ENCODE data around the gene C11orf16.
A peak's percentile ranks its signal among the peaks of the same experiment; 100 is the strongest.

Gene C11orf16

DNA sequence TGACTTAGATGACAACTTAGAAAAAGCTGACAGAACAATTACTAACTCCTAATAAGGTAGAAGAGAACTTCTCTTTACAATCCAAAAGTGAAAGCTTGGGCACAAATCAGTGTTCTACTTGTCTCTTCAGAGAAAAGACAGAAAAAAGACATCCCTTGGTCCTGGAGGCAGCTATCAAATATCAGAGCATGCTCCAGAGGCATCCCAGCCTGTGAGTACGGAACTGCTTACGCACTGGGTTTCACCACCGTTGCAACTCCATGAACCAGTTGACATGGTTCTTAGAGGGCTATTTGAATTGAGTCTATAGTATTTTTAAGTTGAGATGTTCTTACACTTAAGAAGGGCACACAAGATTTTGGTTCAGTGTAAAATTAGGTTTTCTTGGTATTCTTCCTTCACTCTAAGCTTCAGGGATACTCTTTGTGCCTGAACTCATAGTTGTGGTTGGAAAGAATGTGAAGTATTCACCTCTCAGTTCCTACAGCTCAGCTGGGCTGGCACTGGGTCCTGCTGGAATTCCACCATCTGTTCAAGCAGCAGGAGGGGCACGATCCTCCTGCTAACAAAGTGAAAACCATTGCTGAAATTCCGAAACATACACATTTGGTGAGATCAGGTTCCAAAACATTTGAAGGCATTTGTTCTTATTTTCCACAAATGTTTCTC lies 15.5 kb downstream of the C11orf16 start:
- Histone ChIP-seq H3K36me3 (ENCODE audit: control insufficient read depth, insufficient read depth, low read length) (peaks cover 4% of the 10 kb centered on the region), H3K4me3 (ENCODE audit: insufficient read depth, low read depth, low read length, poor library complexity, severe bottlenecking) (no peak overlapping the region), H3K27ac (ENCODE audit: insufficient read depth, low read length, poor library complexity, severe bottlenecking) (no peak overlapping the region)

DNA sequence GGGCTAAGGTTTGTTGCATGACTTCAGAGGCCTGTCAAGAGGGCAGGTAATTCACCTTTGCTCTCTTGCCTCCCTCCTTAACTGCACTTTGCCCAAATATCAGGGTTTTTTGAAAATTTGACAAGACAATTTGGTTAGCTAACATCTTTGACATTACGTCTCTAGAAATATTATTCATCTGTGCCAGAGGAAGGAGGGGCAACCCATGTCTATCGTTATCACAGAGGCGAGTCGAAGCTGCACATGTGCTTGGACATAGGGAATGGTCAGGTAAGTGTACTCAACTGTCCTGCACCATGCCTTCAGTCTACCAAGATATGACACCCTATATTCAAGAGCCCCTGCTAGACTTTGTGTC lies 18.1 kb downstream of the C11orf16 start:
- no peaks in the 10 kb centered on the region for H3K9me3 ChIP-seq (ENCODE audit: control insufficient read depth, low read length)
- H3K36me3 ChIP-seq (ENCODE audit: control insufficient read depth, insufficient read depth, low read length), result peaks cover 4% of the 10 kb centered on the region
- H3K27me3 ChIP-seq (replicated peaks; ENCODE audit: control insufficient read depth, insufficient read depth, low read length, poor library complexity, severe bottlenecking), result no peaks in the 10 kb centered on the region
- no peak overlapping the region for H3K27ac ChIP-seq (ENCODE audit: insufficient read depth, low read length, poor library complexity, severe bottlenecking)
- H3K4me3 ChIP-seq (ENCODE audit: insufficient read depth, low read depth, low read length, poor library complexity, severe bottlenecking), result peak overlapping the region; percentile 35
- DNase-seq, result no peak
- H3K4me1 ChIP-seq (ENCODE audit: control insufficient read depth, insufficient read depth, low read length, poor library complexity, severe bottlenecking), result peaks cover 9% of the 10 kb centered on the region

More for the DNA sequence above, 15.5 kb downstream of the C11orf16 start:
- Histone ChIP-seq H3K4me1 (ENCODE audit: control insufficient read depth, insufficient read depth, low read length, poor library complexity, severe bottlenecking) (peaks cover 9% of the 10 kb centered on the region), H3K27me3 (replicated peaks; ENCODE audit: control insufficient read depth, insufficient read depth, low read length, poor library complexity, severe bottlenecking) (no peaks in the 10 kb centered on the region), H3K9me3 (ENCODE audit: control insufficient read depth, low read length) (no peaks in the 10 kb centered on the region)
- DNase-seq, result no peak

DNA sequence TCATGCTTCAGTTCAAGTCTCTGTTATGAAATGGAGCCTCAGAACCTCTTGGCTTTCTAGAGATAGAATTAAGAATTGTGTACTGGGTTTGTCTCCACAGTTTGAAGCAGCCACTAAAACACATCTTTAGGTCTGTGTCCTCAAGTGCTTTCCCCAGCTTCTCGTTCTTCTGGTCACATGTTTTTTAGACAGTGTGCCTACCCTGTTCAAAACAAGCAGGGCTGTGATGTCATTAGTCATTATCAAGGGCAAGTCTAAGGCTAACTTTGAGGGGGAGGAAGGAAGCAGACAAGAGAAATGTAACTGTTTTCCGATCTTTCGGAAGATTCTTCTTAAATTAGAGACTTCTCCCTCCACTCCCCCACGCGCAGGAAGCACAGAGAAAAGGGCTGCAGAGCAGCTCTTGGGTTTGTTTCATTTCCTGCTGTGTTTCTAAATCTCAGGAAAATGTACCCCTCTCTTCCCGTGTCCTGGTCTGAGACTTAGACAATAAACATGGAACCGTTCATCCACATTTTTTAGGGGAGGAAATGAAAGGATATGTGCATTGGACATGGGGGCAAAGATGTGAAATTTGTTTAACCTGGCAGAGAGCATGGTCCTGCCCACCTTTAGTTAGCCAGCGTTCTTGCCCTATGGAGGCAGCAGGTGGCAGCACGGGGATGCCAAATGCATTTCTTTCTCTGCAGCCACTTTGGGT lies 18.6 kb downstream of the C11orf16 start:
- Histone ChIP-seq H3K27me3 (replicated peaks; ENCODE audit: control insufficient read depth, insufficient read depth, low read length, poor library complexity, severe bottlenecking) (no peaks in the 10 kb centered on the region), H3K9me3 (ENCODE audit: control insufficient read depth, low read length) (no peaks in the 10 kb centered on the region), H3K36me3 (ENCODE audit: control insufficient read depth, insufficient read depth, low read length) (peaks cover 4% of the 10 kb centered on the region), H3K27ac (ENCODE audit: insufficient read depth, low read length, poor library complexity, severe bottlenecking) (peak overlapping the region; percentile 35), H3K4me1 (ENCODE audit: control insufficient read depth, insufficient read depth, low read length, poor library complexity, severe bottlenecking) (peaks cover 9% of the 10 kb centered on the region), H3K4me3 (ENCODE audit: insufficient read depth, low read depth, low read length, poor library complexity, severe bottlenecking) (peak overlapping the region; percentile 35)
- DNase-seq, result no peak

DNA sequence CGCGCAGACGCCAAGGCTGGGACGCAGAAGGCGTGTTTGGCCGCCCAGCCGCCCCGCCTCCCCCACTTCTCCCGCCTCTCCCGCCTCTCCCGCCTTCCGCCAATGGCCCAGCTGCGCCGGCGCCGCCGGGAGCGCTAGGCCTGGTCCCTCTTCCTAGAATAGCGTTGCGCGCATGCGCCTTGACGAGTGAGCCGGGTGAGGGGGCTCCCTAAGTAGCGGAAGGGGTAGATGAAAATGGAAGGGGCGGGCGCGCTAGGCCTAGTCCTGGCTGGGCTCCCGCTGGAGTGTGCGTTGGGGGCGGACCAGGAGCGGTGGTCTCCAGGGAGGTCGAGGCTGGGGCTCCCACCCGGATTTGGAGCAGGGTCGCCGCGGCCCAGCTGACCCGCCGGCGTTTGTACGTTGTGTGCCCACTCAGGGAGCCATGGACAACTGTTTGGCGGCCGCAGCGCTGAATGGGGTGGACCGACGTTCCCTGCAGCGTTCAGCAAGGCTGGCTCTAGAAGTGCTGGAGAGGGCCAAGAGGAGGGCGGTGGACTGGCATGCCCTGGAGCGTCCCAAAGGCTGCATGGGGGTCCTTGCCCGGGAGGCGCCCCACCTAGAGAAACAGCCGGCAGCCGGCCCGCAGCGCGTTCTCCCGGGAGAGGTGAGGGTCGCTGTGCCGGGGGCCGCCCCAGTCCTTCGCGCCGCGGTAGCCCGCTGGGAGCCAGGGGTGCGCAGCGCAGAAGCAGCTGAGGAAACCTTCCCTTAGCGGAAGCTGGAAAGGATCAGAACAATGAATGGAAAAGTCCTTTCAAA lies 21.5 kb downstream of the C11orf16 start, which contains the start of gene AKIP1:
TSS of gene AKIP1 (plus strand) at position 161 of the 795 bp plus-strand sequence. CDS start at position 422, 261 bp downstream.
- peak; percentile 74 to 78 (median 75) for DNase-seq
- H3K27me3 ChIP-seq (replicated peaks; ENCODE audit: control insufficient read depth, insufficient read depth, low read length, poor library complexity, severe bottlenecking), result no peaks in the 10 kb centered on the region
- no peaks in the 10 kb centered on the region for H3K36me3 ChIP-seq (ENCODE audit: control insufficient read depth, insufficient read depth, low read length)
- peaks cover 9% of the 10 kb centered on the region for H3K4me1 ChIP-seq (ENCODE audit: control insufficient read depth, insufficient read depth, low read length, poor library complexity, severe bottlenecking)
- no peaks in the 10 kb centered on the region for H3K9me3 ChIP-seq (ENCODE audit: control insufficient read depth, low read length)
- peak within 1 kb of the TSS; percentile 37 for H3K27ac ChIP-seq (ENCODE audit: insufficient read depth, low read length, poor library complexity, severe bottlenecking)
- H3K4me3 ChIP-seq (ENCODE audit: insufficient read depth, low read depth, low read length, poor library complexity, severe bottlenecking), result peak within 1 kb of the TSS; percentile 86

DNA sequence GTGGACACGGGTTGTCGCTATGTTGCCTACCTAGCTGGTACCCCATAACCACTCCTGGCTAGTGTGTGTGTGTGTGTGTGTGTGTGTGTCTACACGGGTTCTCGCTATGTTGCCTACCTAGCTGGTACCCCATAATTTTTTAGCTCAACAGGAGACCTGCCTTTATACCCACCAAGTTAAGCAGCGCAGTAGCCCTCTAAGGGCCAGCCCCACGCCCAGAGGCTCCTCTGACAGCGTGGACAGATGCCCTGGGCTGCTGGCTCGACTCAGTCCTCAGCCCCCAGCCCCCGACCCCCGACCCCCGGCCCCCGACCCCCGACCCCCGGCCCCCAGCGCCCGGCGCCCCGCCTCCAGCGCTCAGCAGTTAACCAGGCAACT lies 22.1 kb downstream of the C11orf16 start:
- peaks cover 9% of the 10 kb centered on the region for H3K4me1 ChIP-seq (ENCODE audit: control insufficient read depth, insufficient read depth, low read length, poor library complexity, severe bottlenecking)
- no peaks in the 10 kb centered on the region for H3K36me3 ChIP-seq (ENCODE audit: control insufficient read depth, insufficient read depth, low read length)
- DNase-seq, result no peak
- peak overlapping the region; percentile 86 for H3K4me3 ChIP-seq (ENCODE audit: insufficient read depth, low read depth, low read length, poor library complexity, severe bottlenecking)
- no peaks in the 10 kb centered on the region for H3K9me3 ChIP-seq (ENCODE audit: control insufficient read depth, low read length)
- no peaks in the 10 kb centered on the region for H3K27me3 ChIP-seq (replicated peaks; ENCODE audit: control insufficient read depth, insufficient read depth, low read length, poor library complexity, severe bottlenecking)
- H3K27ac ChIP-seq (ENCODE audit: insufficient read depth, low read length, poor library complexity, severe bottlenecking), result no peak overlapping the region

DNA sequence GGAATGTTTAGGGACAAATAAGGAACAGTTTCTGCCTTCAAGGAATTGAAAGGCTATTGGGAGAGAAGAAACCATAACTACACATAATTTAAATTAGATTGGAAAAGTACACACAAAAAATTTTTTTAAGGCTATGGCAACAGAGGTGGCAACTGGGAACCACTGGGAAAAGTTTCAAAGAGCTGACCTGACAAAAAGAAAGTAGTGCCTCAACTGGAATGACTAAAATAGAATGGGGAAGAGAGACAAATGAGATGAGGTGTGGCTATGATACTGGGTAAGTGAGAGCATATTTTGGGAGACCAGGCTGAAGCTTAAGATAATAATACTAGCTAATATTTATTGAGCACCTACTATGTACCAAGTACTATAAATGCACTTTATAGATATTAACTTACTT lies 24.6 kb downstream of the C11orf16 start:
- no peak for DNase-seq
- H3K9me3 ChIP-seq (ENCODE audit: control insufficient read depth, low read length), result no peaks in the 10 kb centered on the region
- H3K36me3 ChIP-seq (ENCODE audit: control insufficient read depth, insufficient read depth, low read length), result no peaks in the 10 kb centered on the region
- H3K27me3 ChIP-seq (replicated peaks; ENCODE audit: control insufficient read depth, insufficient read depth, low read length, poor library complexity, severe bottlenecking), result no peaks in the 10 kb centered on the region
- H3K27ac ChIP-seq (ENCODE audit: insufficient read depth, low read length, poor library complexity, severe bottlenecking), result no peak overlapping the region
- no peaks in the 10 kb centered on the region for H3K4me1 ChIP-seq (ENCODE audit: control insufficient read depth, insufficient read depth, low read length, poor library complexity, severe bottlenecking)
- no peak overlapping the region for H3K4me3 ChIP-seq (ENCODE audit: insufficient read depth, low read depth, low read length, poor library complexity, severe bottlenecking)

DNA sequence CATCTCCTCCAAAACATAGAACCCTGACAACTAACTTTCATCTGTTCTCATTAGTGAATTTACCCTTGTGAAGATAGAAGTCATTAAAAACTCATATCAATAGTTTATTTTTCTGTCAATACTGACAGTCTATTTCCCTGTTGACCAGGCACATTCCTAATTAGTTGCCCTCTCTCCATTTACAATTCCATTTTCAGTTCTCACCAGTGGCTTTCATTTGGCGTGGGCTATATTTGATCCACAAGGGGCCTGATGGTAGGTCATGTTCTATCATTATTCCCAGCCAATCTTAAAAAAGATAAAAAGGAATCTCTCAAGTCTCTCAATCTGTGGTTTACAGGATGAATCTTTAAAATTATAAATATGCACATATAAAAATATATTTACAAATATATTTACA lies 25.6 kb downstream of the C11orf16 start:
- Histone ChIP-seq H3K4me1 (ENCODE audit: control insufficient read depth, insufficient read depth, low read length, poor library complexity, severe bottlenecking) (no peaks in the 10 kb centered on the region), H3K9me3 (ENCODE audit: control insufficient read depth, low read length) (no peaks in the 10 kb centered on the region), H3K27ac (ENCODE audit: insufficient read depth, low read length, poor library complexity, severe bottlenecking) (no peak overlapping the region), H3K36me3 (ENCODE audit: control insufficient read depth, insufficient read depth, low read length) (no peaks in the 10 kb centered on the region), H3K4me3 (ENCODE audit: insufficient read depth, low read depth, low read length, poor library complexity, severe bottlenecking) (no peak overlapping the region), H3K27me3 (replicated peaks; ENCODE audit: control insufficient read depth, insufficient read depth, low read length, poor library complexity, severe bottlenecking) (no peaks in the 10 kb centered on the region)
- DNase-seq, result no peak

DNA sequence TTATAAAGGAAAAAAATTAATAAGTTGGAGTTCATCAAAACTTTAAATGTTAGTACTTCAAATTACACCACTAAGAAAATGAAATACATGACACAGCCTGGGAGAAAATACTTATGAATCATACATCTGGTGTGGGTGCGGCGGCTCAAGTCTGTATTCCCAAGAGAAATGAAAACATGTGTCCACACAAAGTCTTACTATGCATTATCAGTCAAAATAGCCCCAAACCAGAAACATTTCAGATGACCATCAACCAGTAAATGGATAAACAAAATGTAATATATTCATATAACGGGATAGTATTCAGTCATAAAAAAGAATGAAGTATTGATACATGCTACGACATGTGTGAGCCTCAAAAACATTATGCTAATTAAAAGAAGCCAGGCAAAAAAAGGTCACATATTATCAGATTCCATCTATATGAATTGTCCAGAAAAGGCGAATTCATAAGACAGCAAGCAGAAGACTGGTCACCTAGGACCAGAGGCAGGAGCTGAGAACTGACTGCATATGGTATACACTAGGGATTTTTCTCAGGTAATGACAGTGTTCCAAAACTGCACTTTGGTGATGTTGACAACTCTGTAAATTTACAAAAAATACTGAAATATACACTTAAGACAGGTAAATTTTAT lies 27.1 kb downstream of the C11orf16 start:
- DNase-seq, result no peak
- Histone ChIP-seq H3K27me3 (replicated peaks; ENCODE audit: control insufficient read depth, insufficient read depth, low read length, poor library complexity, severe bottlenecking) (no peaks in the 10 kb centered on the region), H3K27ac (ENCODE audit: insufficient read depth, low read length, poor library complexity, severe bottlenecking) (no peak overlapping the region), H3K9me3 (ENCODE audit: control insufficient read depth, low read length) (no peaks in the 10 kb centered on the region), H3K36me3 (ENCODE audit: control insufficient read depth, insufficient read depth, low read length) (no peaks in the 10 kb centered on the region), H3K4me3 (ENCODE audit: insufficient read depth, low read depth, low read length, poor library complexity, severe bottlenecking) (no peak overlapping the region), H3K4me1 (ENCODE audit: control insufficient read depth, insufficient read depth, low read length, poor library complexity, severe bottlenecking) (no peaks in the 10 kb centered on the region)

DNA sequence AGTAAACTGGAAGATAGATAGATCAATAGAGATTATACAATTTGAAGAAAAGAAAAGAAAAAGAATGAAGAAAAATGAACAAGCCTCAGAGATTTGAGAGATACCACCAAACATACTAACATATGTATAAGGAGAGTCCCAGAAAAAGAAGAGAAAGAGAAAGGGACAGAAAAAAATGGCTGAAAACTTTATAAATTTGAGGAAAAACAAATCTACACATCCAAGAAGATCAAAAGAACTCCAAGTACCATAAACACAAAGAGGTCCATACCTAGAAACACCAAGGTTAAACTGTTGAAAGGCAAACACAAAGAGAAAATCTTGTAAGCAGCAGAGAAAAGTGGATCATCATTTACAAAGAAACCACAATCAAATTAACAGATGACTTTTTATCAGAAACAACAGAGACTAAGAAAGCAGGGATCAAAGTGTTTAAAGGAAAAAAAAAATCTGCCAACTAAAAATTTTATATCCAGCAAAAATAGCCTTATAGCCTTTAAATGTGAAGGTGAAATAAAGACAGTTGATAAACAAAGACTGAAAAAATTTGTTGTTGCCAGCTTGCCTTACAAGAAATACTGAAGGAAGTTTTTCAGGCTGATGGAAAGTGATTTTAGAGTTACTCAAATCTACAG lies 33.5 kb downstream of the C11orf16 start:
- Histone ChIP-seq H3K4me3 (ENCODE audit: insufficient read depth, low read depth, low read length, poor library complexity, severe bottlenecking) (no peak overlapping the region), H3K9me3 (ENCODE audit: control insufficient read depth, low read length) (no peaks in the 10 kb centered on the region), H3K4me1 (ENCODE audit: control insufficient read depth, insufficient read depth, low read length, poor library complexity, severe bottlenecking) (no peaks in the 10 kb centered on the region), H3K27ac (ENCODE audit: insufficient read depth, low read length, poor library complexity, severe bottlenecking) (no peak overlapping the region), H3K27me3 (replicated peaks; ENCODE audit: control insufficient read depth, insufficient read depth, low read length, poor library complexity, severe bottlenecking) (no peaks in the 10 kb centered on the region), H3K36me3 (ENCODE audit: control insufficient read depth, insufficient read depth, low read length) (no peaks in the 10 kb centered on the region)
- no peak for DNase-seq
